Mesenchymal stem cell (in vitro differentiated cells and primary cell): ENCODE measurements around the gene FAHD1.

ENCODE experiments used
- DNase-seq: peaks from one replicate; pipeline ENCODE4 v3.0.0-alpha.2; 2013
- H2AFZ ChIP-seq: one replicate; pipeline ENCODE4 v1.6.1; 2013; ENCODE audit warnings: low read depth, mild to moderate bottlenecking, control low read depth, inconsistent platforms, low read length, moderate library complexity
- H2AK5ac ChIP-seq: 2 replicates; pipeline ENCODE4 v1.6.1; 2013; ENCODE audit warnings: low read length, moderate library complexity, mild to moderate bottlenecking, inconsistent platforms; ENCODE audit not compliant: severe bottlenecking
- H2BK120ac ChIP-seq: one replicate; pipeline ENCODE4 v1.6.1; 2013; ENCODE audit warnings: low read depth, mild to moderate bottlenecking, inconsistent platforms, low read length, moderate library complexity
- H2BK12ac ChIP-seq, 2 experiments: one replicate each; pipeline ENCODE4 v1.6.1; 2013; ENCODE audit warnings: inconsistent platforms in 2 of 2, low read length in 2 of 2, mild to moderate bottlenecking in 2 of 2, moderate library complexity in 2 of 2, control low read depth in 1 of 2
- H2BK15ac ChIP-seq: one replicate; pipeline ENCODE4 v1.6.1; 2013; ENCODE audit warnings: mild to moderate bottlenecking, low read depth, inconsistent platforms; ENCODE audit not compliant: poor library complexity, severe bottlenecking
- H2BK5ac ChIP-seq: 2 replicates; pipeline ENCODE4 v1.6.1; 2013; ENCODE audit warnings: low read depth, mild to moderate bottlenecking, low read length, control low read depth, inconsistent platforms; ENCODE audit not compliant: poor library complexity, severe bottlenecking
- H3K14ac ChIP-seq, 2 experiments: one replicate each; pipeline ENCODE4 v1.6.1; 2013; ENCODE audit warnings: inconsistent platforms in 2 of 2, low read length in 2 of 2, control low read depth in 1 of 2, mild to moderate bottlenecking in 1 of 2, moderate library complexity in 1 of 2
- H3K18ac ChIP-seq, 2 experiments: one replicate each; pipeline ENCODE4 v1.6.1; 2013; ENCODE audit warnings: inconsistent platforms in 2 of 2, low read length in 2 of 2, control low read depth in 1 of 2, low read depth in 1 of 2, mild to moderate bottlenecking in 1 of 2
- H3K23ac ChIP-seq, 2 experiments: one replicate each; pipeline ENCODE4 v1.6.1; 2013; ENCODE audit warnings: inconsistent platforms in 2 of 2, low read length in 2 of 2, mild to moderate bottlenecking in 2 of 2, moderate library complexity in 2 of 2, control low read depth in 1 of 2
- H3K27ac ChIP-seq: 2 replicates; pipeline ENCODE4 v1.5.1; 2013; ENCODE audit warnings: mild to moderate bottlenecking, moderate library complexity, low read length, control low read depth, inconsistent platforms; ENCODE audit not compliant: poor library complexity, severe bottlenecking
- H3K27me3 ChIP-seq, 2 experiments: 2 replicates each; pipeline versions ENCODE4 v1.6.1 to v1.7.0; 2013; ENCODE audit warnings: low read length in 2 of 2, mild to moderate bottlenecking in 2 of 2, moderate library complexity in 2 of 2, control low read depth in 1 of 2, inconsistent platforms in 1 of 2; ENCODE audit not compliant: control insufficient read depth in 1 of 2, insufficient read depth in 1 of 2
- H3K36me3 ChIP-seq, 2 experiments: 2 replicates each; pipeline versions ENCODE4 v1.6.1 to v1.7.0; 2013; ENCODE audit warnings: low read length in 2 of 2, control low read depth in 1 of 2, inconsistent platforms in 1 of 2, low read depth in 1 of 2, mild to moderate bottlenecking in 1 of 2; ENCODE audit not compliant: insufficient read depth in 2 of 2, control insufficient read depth in 1 of 2
- H3K4ac ChIP-seq, 2 experiments: one replicate each; pipeline ENCODE4 v1.6.1; 2013; ENCODE audit warnings: inconsistent platforms in 2 of 2, low read length in 2 of 2, mild to moderate bottlenecking in 2 of 2, moderate library complexity in 2 of 2, control low read depth in 1 of 2, low read depth in 1 of 2
- H3K4me1 ChIP-seq: 2 replicates; pipeline ENCODE4 v1.6.1; 2013; ENCODE audit warnings: low read depth, low read length, control low read depth; ENCODE audit not compliant: control insufficient read depth, insufficient read depth
- H3K4me2 ChIP-seq: 2 replicates; pipeline ENCODE4 v1.6.1; 2013; ENCODE audit warnings: low read length, mild to moderate bottlenecking, inconsistent platforms; ENCODE audit not compliant: poor library complexity, severe bottlenecking
- H3K4me3 ChIP-seq, 2 experiments: 2 replicates each; pipeline versions ENCODE4 v1.5.1 to v1.7.0; 2013; ENCODE audit warnings: low read length in 2 of 2, mild to moderate bottlenecking in 2 of 2, control low read depth in 1 of 2, low read depth in 1 of 2; ENCODE audit not compliant: insufficient read depth in 1 of 2
- H3K79me1 ChIP-seq: replicated peaks from 2 replicates; pipeline ENCODE4 v1.6.1; 2013; ENCODE audit warnings: mild to moderate bottlenecking, control low read depth, low read length, inconsistent platforms; ENCODE audit not compliant: poor library complexity, severe bottlenecking
- H3K9ac ChIP-seq: 2 replicates; pipeline ENCODE4 v1.7.0; 2013; ENCODE audit warnings: mild to moderate bottlenecking, low read length, moderate library complexity
- H3K9me3 ChIP-seq: 2 replicates; pipeline ENCODE4 v1.7.0; 2013; ENCODE audit warnings: mild to moderate bottlenecking, low read length; ENCODE audit not compliant: control insufficient read depth
- H4K8ac ChIP-seq: one replicate; pipeline ENCODE4 v1.6.1; 2013; ENCODE audit warnings: inconsistent platforms, mild to moderate bottlenecking, low read length, moderate library complexity
- H4K91ac ChIP-seq: one replicate; pipeline ENCODE4 v1.6.1; 2013; ENCODE audit warnings: mild to moderate bottlenecking, low read length, inconsistent platforms
- WGBS: methylation state at CpG from one replicate; pipeline ENCODE4 v1.1.7; 2013; ENCODE audit warnings: mixed read lengths; 5-methylcytosine and 5-hydroxymethylcytosine counted together

The FAHD1 gene

DNA sequence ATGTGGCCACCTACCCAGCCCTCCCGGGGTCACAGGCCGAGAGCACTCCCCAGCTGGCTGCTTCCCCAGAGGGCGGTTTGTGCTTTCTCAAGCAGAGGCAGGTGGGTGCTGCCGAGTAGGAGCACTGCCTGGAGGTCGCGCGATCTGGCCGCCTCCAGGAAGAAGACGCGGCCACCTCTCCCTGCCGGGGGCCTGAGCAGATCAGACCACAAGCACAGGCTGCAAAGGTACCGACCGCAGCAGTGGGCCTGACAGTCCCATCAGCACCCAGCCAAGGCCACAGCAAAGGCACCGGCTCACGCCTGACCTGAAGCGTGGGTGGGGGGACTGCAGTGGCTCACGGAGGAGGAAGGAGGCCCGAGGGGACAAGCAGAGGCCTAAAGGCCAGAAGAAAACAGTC, 18.3 kb upstream of the FAHD1 start:
- Histone ChIP-seq H3K27ac (no peak overlapping the region), H3K9me3 (no peaks in the 10 kb centered on the region), H3K14ac (no peak overlapping the region), H3K79me1 (peaks cover 18% of the 10 kb centered on the region), H2BK120ac (no peak overlapping the region), H2AK5ac (no peak overlapping the region), H3K23ac (no peak overlapping the region), H3K4me3 (no peak overlapping the region), H3K9ac (no peak overlapping the region), H3K27me3 (no peaks in the 10 kb centered on the region), H3K18ac (no peak overlapping the region), H2BK15ac (no peak overlapping the region), H2BK12ac (no peak overlapping the region), H4K8ac (no peak overlapping the region), H3K4ac (no peak overlapping the region), H3K4me2 (no peak overlapping the region), H2BK5ac (no peak overlapping the region), H3K36me3 (peaks cover 36 to 54% of the 10 kb centered on the region in 2 experiments), H4K91ac (peak overlapping the region; percentile 34), H3K4me1 (peaks cover 7% of the 10 kb centered on the region), H2AFZ (no peak overlapping the region)
- DNase-seq, result no peak
- WGBS, result 89% methylated on average over 18 of the region's 18 CpGs

DNA sequence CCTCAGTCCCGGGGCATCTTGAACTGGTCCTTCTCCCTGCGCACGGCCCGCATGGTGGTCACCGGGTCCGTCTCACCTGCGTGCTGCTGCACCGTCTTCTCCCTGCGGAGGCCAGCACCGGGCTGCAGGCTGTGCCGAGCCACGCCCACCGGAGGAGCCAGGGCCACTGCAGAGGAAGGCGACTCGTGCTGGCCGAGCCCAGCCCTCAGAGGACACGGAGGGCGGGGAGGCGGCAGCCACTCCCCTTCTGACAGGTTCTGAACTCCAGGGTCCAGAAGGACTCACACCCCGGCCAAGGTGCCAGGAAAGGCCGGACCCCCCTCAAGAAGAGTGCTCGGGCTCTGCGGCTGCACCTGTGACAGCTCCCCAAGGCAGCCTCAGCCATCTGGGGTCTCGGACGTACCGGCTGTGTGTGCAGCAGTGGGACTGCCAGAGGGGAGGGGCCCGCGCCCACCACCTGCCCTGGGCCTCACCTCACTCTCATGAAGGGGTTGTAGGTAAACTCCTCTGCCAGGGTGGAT, 17.7 kb upstream of the FAHD1 start:
- Histone ChIP-seq H2BK15ac (no peak overlapping the region), H3K18ac (no peak overlapping the region), H2BK120ac (no peak overlapping the region), H3K4me3 (peak overlapping the region in 1 of 2 experiments; percentile 38), H3K4me1 (peaks cover 7% of the 10 kb centered on the region), H2BK12ac (no peak overlapping the region), H2AK5ac (no peak overlapping the region), H4K8ac (no peak overlapping the region), H4K91ac (no peak overlapping the region), H3K9me3 (no peaks in the 10 kb centered on the region), H3K23ac (no peak overlapping the region), H2AFZ (no peak overlapping the region), H3K27me3 (no peaks in the 10 kb centered on the region), H3K79me1 (peaks cover 18% of the 10 kb centered on the region), H3K4me2 (no peak overlapping the region), H3K36me3 (peaks cover 40 to 54% of the 10 kb centered on the region in 2 experiments), H2BK5ac (no peak overlapping the region), H3K27ac (no peak overlapping the region), H3K9ac (no peak overlapping the region), H3K4ac (no peak overlapping the region), H3K14ac (no peak overlapping the region)
- DNase-seq, result no peak
- WGBS, result 88% methylated on average over 28 of the region's 28 CpGs

DNA sequence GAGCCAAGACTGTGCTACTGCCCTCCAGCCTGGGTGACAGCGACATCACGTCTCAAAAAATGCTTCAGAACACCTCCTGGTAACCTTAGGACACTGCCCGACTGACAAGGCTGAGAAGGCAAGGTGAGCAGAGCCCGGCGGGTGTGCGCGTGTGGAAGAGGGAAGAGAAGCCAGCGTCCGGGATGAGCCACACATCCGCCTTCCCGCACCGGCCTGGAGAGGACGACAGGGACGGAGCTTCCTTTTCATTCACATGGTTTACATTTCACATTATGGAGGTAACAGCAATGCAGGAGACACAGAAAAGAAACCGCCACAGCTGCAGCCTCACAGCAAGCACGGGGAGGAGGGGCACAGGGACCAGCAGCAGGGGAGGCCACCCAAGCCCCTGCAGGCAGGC, 16.9 kb upstream of the FAHD1 start:
- H3K27me3 ChIP-seq, result no peaks in the 10 kb centered on the region
- no peak overlapping the region for H4K8ac ChIP-seq
- peak overlapping the region; percentile 10 for H4K91ac ChIP-seq
- no peak overlapping the region for H3K4me3 ChIP-seq
- H3K23ac ChIP-seq, result no peak overlapping the region
- no peak overlapping the region for H2BK120ac ChIP-seq
- H3K36me3 ChIP-seq, result peaks cover 42 to 46% of the 10 kb centered on the region in 2 experiments
- H2AFZ ChIP-seq, result no peak overlapping the region
- H3K9me3 ChIP-seq, result no peaks in the 10 kb centered on the region
- no peak for DNase-seq
- no peak overlapping the region for H2AK5ac ChIP-seq
- H2BK12ac ChIP-seq, result no peak overlapping the region
- peaks cover 19% of the 10 kb centered on the region for H3K79me1 ChIP-seq
- peaks cover 7% of the 10 kb centered on the region for H3K4me1 ChIP-seq
- H3K27ac ChIP-seq, result no peak overlapping the region
- H3K9ac ChIP-seq, result no peak overlapping the region
- no peak overlapping the region for H2BK15ac ChIP-seq
- no peak overlapping the region for H3K4me2 ChIP-seq
- WGBS, result 97% methylated on average over 16 of the region's 16 CpGs
- no peak overlapping the region for H2BK5ac ChIP-seq
- H3K4ac ChIP-seq, result no peak overlapping the region
- no peak overlapping the region for H3K18ac ChIP-seq
- no peak overlapping the region for H3K14ac ChIP-seq

DNA sequence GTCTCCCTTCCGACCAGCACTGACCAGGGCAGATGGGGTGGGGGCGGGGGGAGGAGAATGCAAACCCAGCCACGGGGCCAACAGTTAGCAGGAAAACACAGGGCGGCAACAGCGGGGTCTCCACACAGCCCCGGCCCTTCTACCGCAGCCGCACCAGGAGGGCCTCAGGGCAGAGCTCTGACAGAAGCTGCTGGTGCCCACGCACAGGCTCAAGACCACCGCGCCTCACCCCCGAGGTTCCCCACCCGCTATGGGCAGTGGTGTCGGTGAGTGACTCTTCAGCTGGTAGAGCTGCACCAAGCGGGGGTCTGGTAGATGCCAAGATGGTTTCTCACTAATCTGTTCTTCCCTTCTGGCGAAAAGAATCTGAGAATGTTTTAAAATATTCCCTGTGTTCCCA, 16.5 kb upstream of the FAHD1 start:
- Histone ChIP-seq H3K27ac (no peak overlapping the region), H3K27me3 (no peaks in the 10 kb centered on the region), H2AFZ (no peak overlapping the region), H4K8ac (no peak overlapping the region), H4K91ac (no peak overlapping the region), H3K9ac (no peak overlapping the region), H3K18ac (no peak overlapping the region), H3K4ac (no peak overlapping the region), H3K4me1 (peaks cover 7% of the 10 kb centered on the region), H3K9me3 (no peaks in the 10 kb centered on the region), H3K14ac (no peak overlapping the region), H2BK120ac (no peak overlapping the region), H2AK5ac (no peak overlapping the region), H3K79me1 (peaks cover 22% of the 10 kb centered on the region), H3K4me2 (no peak overlapping the region), H3K23ac (no peak overlapping the region), H2BK5ac (no peak overlapping the region), H2BK12ac (no peak overlapping the region), H2BK15ac (no peak overlapping the region), H3K4me3 (no peak overlapping the region), H3K36me3 (peaks cover 43 to 49% of the 10 kb centered on the region in 2 experiments)
- DNase-seq, result no peak
- 95% methylated on average over 16 of the region's 16 CpGs for WGBS
